ENCODE data around the gene ZNF335. TPM values are rescaled to one million over a fixed set of nuclear protein-coding genes. Genes with fewer than 3 reads are reported as not detected.
A peak's percentile ranks its signal among the peaks of the same experiment; 100 is the strongest.

The ZNF335 gene
- total and polyA plus RNA-seq, 2 of the 13 experiments (the other 11 are each of a cell fraction or from before 2014, with no cell fraction given) = 9.7 to 13.7 TPM

GRCh38 chr20:45946149-45946970, 25.6 kb downstream of the ZNF335 start (continued):
- TF ChIP-seq MTA1 (CRISPR knock-in tag; IDR thresholded peaks at IDR 0.05; ENCODE audit: borderline replicate concordance) (peak; percentile 90; the same call in 1 of the 2 replicates), TP53 (CRISPR knock-in tag; conservative IDR thresholded peaks at IDR 0.05) (0 out of 2 replicates have a peak, but pooled peaks have one; percentile 63), ZIK1 (CRISPR knock-in tag; IDR thresholded peaks at IDR 0.05; ENCODE audit: borderline replicate concordance, low read depth) (peak; percentile 98), MTF2 (CRISPR knock-in tag; IDR thresholded peaks at IDR 0.05; ENCODE audit: borderline replicate concordance) (no peak), ZNF589 (CRISPR knock-in tag; conservative IDR thresholded peaks at IDR 0.05) (no peak), KLF16 (CRISPR knock-in tag; IDR thresholded peaks at IDR 0.05) (peak in 1 of 2 experiments; percentile 98; a peak in 2 of 4 replicates), ZSCAN31 (CRISPR knock-in tag; IDR thresholded peaks at IDR 0.05; ENCODE audit: low read depth) (no peak), ZFP1 (CRISPR knock-in tag; IDR thresholded peaks at IDR 0.05) (peak; percentile 86), DZIP1 (CRISPR knock-in tag; IDR thresholded peaks at IDR 0.05) (peak; percentile 76; the same call in 1 of the 2 replicates), GATAD2A (CRISPR knock-in tag; IDR thresholded peaks at IDR 0.05) (peak; percentile 99), SMARCE1 (IDR thresholded peaks at IDR 0.05; ENCODE audit: borderline replicate concordance) (no peak), ISX (CRISPR knock-in tag; conservative IDR thresholded peaks at IDR 0.05) (no peak), MBD4 (IDR thresholded peaks at IDR 0.05; ENCODE audit: borderline replicate concordance, low read length) (no peak), PCBP2 (optimal IDR thresholded peaks at IDR 0.05; ENCODE audit: low read depth, low read length, poor library complexity, severe bottlenecking) (no peak), ZNF569 (CRISPR knock-in tag; IDR thresholded peaks at IDR 0.05; ENCODE audit: borderline replicate concordance) (no peak), ZNF331 (CRISPR knock-in tag; IDR thresholded peaks at IDR 0.05) (peak; percentile 97), ZMYM4 (CRISPR knock-in tag; IDR thresholded peaks at IDR 0.05) (peak; percentile 87), ETV5 (CRISPR knock-in tag; IDR thresholded peaks at IDR 0.05; ENCODE audit: borderline replicate concordance) (0 out of 2 replicates have a peak, but pooled peaks have one; percentile 19), RELA (CRISPR knock-in tag; IDR thresholded peaks at IDR 0.05) (0 out of 2 replicates have a peak, but pooled peaks have one; percentile 31), GABPB1 (CRISPR knock-in tag; IDR thresholded peaks at IDR 0.05) (peak; percentile 70), SRSF1 (optimal IDR thresholded peaks at IDR 0.05; ENCODE audit: low read depth, low read length) (no peak), ZMAT3 (CRISPR knock-in tag; conservative IDR thresholded peaks at IDR 0.05) (peak; percentile 78; the same call in 1 of the 2 replicates)
- TF ChIP-seq, protein P1, sequence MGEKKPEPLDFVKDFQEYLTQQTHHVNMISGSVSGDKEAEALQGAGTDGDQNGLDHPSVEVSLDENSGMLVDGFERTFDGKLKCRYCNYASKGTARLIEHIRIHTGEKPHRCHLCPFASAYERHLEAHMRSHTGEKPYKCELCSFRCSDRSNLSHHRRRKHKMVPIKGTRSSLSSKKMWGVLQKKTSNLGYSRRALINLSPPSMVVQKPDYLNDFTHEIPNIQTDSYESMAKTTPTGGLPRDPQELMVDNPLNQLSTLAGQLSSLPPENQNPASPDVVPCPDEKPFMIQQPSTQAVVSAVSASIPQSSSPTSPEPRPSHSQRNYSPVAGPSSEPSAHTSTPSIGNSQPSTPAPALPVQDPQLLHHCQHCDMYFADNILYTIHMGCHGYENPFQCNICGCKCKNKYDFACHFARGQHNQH (CRISPR knock-in tag; IDR thresholded peaks at IDR 0.05) = peak; percentile 99
- TF ChIP-seq, protein P2, sequence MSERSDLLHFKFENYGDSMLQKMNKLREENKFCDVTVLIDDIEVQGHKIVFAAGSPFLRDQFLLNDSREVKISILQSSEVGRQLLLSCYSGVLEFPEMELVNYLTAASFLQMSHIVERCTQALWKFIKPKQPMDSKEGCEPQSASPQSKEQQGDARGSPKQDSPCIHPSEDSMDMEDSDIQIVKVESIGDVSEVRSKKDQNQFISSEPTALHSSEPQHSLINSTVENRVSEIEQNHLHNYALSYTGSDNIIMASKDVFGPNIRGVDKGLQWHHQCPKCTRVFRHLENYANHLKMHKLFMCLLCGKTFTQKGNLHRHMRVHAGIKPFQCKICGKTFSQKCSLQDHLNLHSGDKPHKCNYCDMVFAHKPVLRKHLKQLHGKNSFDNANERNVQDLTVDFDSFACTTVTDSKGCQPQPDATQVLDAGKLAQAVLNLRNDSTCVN (CRISPR knock-in tag; IDR thresholded peaks at IDR 0.05; ENCODE audit: borderline replicate concordance) = peak; percentile 97

Data from HepG2 (cell line).